ENCODE data around the gene BCAT1. TPM values are rescaled to one million over a fixed set of nuclear protein-coding genes. Genes with fewer than 3 reads are reported as not detected.

Gene BCAT1
- total and polyA plus RNA-seq, 2 experiments from 2014 or later = 53.6 to 181 TPM

- TF ChIP-seq ZNF462 (CRISPR knock-in tag; IDR thresholded peaks at IDR 0.05) (no peak), REST (IDR thresholded peaks at IDR 0.05; ENCODE audit: unreplicated experiment) (no peak), EZH2phosphoT487 (IDR thresholded peaks at IDR 0.05; ENCODE audit: unreplicated experiment) (no peak)
Observed at GRCh38 chr12:24920141-24920540, 28.8 kb downstream of the BCAT1 start (continued).

GRCh38 chr12:24919346-24920001, 29.4 kb downstream of the BCAT1 start:
- H3K9me3 Mint-ChIP-seq = no peaks in the 10 kb centered on the region
- no peak for TF ChIP-seq ETS1 (IDR thresholded peaks at IDR 0.05)
- no peak for TF ChIP-seq EZH2phosphoT487 (IDR thresholded peaks at IDR 0.05; ENCODE audit: unreplicated experiment)
- no peak for TF ChIP-seq CTCF (conservative IDR thresholded peaks at IDR 0.05; ENCODE audit: low read depth in 2 of 2)
- no peak for TF ChIP-seq EZH2 (IDR thresholded peaks at IDR 0.05; ENCODE audit: low read depth, unreplicated experiment)
- TF ChIP-seq ZNF114 (CRISPR knock-in tag; IDR thresholded peaks at IDR 0.05) = no peak
- TF ChIP-seq JUNB (IDR thresholded peaks at IDR 0.05; ENCODE audit: unreplicated experiment) = no peak
- no peak for TF ChIP-seq POLR2AphosphoS5 (IDR thresholded peaks at IDR 0.05; ENCODE audit: low read depth)
- TF ChIP-seq NANOG (IDR thresholded peaks at IDR 0.05; ENCODE audit: borderline replicate concordance) = no peak
- no peak for TF ChIP-seq ZNF331 (CRISPR knock-in tag; IDR thresholded peaks at IDR 0.05; ENCODE audit: low read depth)
- TF ChIP-seq STAT1 (IDR thresholded peaks at IDR 0.05; ENCODE audit: unreplicated experiment) = no peak

More at GRCh38 chr12:24919346-24920001, 29.4 kb downstream of the BCAT1 start:
- no peak overlapping the region for H3K27ac Mint-ChIP-seq
- no peak overlapping the region for H3K4me2 ChIP-seq
- no peaks in the 10 kb centered on the region for H3K36me3 ChIP-seq (ENCODE audit: insufficient read depth)
- H3K27ac ChIP-seq (ENCODE audit: low read depth) = no peak overlapping the region
- no peak for DNase-seq (ENCODE audit: low spot score)
- H3K9me2 ChIP-seq (ENCODE audit: insufficient read depth) = no peaks in the 10 kb centered on the region
- H3K36me3 Mint-ChIP-seq (ENCODE audit: low read depth) = peaks cover 28% of the 10 kb centered on the region
- H4K20me1 ChIP-seq (replicated peaks; ENCODE audit: insufficient read depth) = peaks cover 4% of the 10 kb centered on the region; the same call in 1 of the 2 replicates
- peaks cover 100% of the 10 kb centered on the region for H3K79me2 ChIP-seq (replicated peaks; ENCODE audit: insufficient read depth)
- H3K4me3 ChIP-seq = no peak overlapping the region
- H3K4me3 Mint-ChIP-seq = no peak overlapping the region
- H3K4me1 ChIP-seq (ENCODE audit: insufficient read depth) = 0 out of 2 replicates have a peak, but pooled peaks cover 7% of the 10 kb centered on the region
- H3F3A ChIP-seq (replicated peaks; ENCODE audit: low read depth) = no peaks in the 10 kb centered on the region
- no peaks in the 10 kb centered on the region for H3K27me3 Mint-ChIP-seq (ENCODE audit: insufficient read depth, low read depth, poor library complexity)
- peaks cover 41% of the 10 kb centered on the region for H3K4me1 Mint-ChIP-seq
- no peaks in the 10 kb centered on the region for H3K27me3 ChIP-seq (ENCODE audit: insufficient read depth)
- ATAC-seq = no peak
- H2AFZ ChIP-seq = no peak overlapping the region
